ENCODE results near the gene MYH4.

Gene MYH4

DNA sequence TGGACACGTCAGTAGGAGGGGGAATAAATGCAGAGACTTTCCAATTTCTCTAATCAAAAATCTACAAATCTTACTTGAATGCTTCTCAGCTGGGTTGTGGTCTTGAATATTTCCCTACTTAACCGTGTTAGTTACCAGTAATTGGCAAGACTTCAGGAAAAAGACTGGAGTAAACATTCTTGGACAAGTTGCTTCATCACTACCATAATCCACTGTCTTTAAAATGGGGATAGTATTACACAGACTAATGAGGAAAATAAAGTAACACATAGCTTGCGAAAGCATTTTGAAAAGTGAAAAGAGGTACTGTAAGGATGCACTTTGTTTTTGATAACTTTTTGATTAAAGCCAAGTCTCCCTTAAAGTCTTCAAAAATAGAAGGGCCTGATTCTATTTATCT lies 30.6 kb upstream of the MYH4 start:
- Histone ChIP-seq H4K20me1 (ENCODE audit: control insufficient read depth, insufficient read depth, low read depth, low read length) (no peaks in the 10 kb centered on the region), H3K9me2 (replicated peaks; ENCODE audit: control insufficient read depth, low read length) (no peaks in the 10 kb centered on the region), H3K27ac (ENCODE audit: low read depth, low read length) (no peak overlapping the region), H3K4me2 (ENCODE audit: low read length) (no peak overlapping the region), H3K4me3 (ENCODE audit: low read length) (no peak overlapping the region), H3K4me1 (ENCODE audit: control insufficient read depth, low read length) (no peaks in the 10 kb centered on the region), H3K36me3 (ENCODE audit: control insufficient read depth, low read length) (no peaks in the 10 kb centered on the region), H3F3A (ENCODE audit: control insufficient read depth, insufficient read depth) (no peaks in the 10 kb centered on the region), H3K79me2 (ENCODE audit: control insufficient read depth, low read length) (no peaks in the 10 kb centered on the region), H3K9me3 (ENCODE audit: control insufficient read depth, insufficient read depth, low read length) (no peaks in the 10 kb centered on the region), H3K27me3 (ENCODE audit: control insufficient read depth, low read length) (no peaks in the 10 kb centered on the region)
- no peak for TF ChIP-seq EZH2phosphoT487 (IDR thresholded peaks at IDR 0.05; ENCODE audit: borderline replicate concordance, low read length)
- TF ChIP-seq, protein P1, sequence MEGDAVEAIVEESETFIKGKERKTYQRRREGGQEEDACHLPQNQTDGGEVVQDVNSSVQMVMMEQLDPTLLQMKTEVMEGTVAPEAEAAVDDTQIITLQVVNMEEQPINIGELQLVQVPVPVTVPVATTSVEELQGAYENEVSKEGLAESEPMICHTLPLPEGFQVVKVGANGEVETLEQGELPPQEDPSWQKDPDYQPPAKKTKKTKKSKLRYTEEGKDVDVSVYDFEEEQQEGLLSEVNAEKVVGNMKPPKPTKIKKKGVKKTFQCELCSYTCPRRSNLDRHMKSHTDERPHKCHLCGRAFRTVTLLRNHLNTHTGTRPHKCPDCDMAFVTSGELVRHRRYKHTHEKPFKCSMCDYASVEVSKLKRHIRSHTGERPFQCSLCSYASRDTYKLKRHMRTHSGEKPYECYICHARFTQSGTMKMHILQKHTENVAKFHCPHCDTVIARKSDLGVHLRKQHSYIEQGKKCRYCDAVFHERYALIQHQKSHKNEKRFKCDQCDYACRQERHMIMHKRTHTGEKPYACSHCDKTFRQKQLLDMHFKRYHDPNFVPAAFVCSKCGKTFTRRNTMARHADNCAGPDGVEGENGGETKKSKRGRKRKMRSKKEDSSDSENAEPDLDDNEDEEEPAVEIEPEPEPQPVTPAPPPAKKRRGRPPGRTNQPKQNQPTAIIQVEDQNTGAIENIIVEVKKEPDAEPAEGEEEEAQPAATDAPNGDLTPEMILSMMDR (IDR thresholded peaks at IDR 0.05; ENCODE audit: low read depth, low read length, poor library complexity, severe bottlenecking): no peak

DNA sequence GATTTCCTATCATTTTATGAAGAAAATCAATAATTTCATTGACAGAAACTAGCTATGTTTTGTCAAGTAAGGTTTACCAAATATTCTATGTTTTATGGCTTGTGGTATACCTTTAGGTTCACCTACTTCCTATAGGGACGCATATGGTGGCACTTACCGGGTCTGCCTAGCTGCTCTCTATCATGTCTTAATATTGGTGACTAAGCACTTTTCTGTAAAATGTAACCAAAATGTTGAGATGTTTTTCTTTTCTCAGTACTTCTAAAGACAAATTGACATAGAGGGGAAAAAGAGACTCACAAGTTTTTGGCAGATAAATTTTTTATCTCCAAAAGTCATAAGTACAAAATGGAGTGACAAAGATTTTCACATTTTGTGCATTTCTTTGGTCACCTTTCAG lies 22.6 kb upstream of the MYH4 start:
- no peak overlapping the region for H3K27ac ChIP-seq (ENCODE audit: low read depth, low read length)
- H3K36me3 ChIP-seq (ENCODE audit: control insufficient read depth, low read length): no peaks in the 10 kb centered on the region
- H3K4me1 ChIP-seq (ENCODE audit: control insufficient read depth, low read length): no peaks in the 10 kb centered on the region
- H3F3A ChIP-seq (ENCODE audit: control insufficient read depth, insufficient read depth): no peaks in the 10 kb centered on the region
- H3K4me3 ChIP-seq (ENCODE audit: low read length): no peak overlapping the region
- TF ChIP-seq EZH2phosphoT487 (IDR thresholded peaks at IDR 0.05; ENCODE audit: borderline replicate concordance, low read length): no peak
- TF ChIP-seq, protein P1 (IDR thresholded peaks at IDR 0.05; ENCODE audit: low read depth, low read length, poor library complexity, severe bottlenecking): no peak
- no peaks in the 10 kb centered on the region for H3K79me2 ChIP-seq (ENCODE audit: control insufficient read depth, low read length)
- no peaks in the 10 kb centered on the region for H3K9me3 ChIP-seq (ENCODE audit: control insufficient read depth, insufficient read depth, low read length)
- no peak overlapping the region for H3K4me2 ChIP-seq (ENCODE audit: low read length)
- H3K27me3 ChIP-seq (ENCODE audit: control insufficient read depth, low read length): no peaks in the 10 kb centered on the region
- no peaks in the 10 kb centered on the region for H3K9me2 ChIP-seq (replicated peaks; ENCODE audit: control insufficient read depth, low read length)
- H4K20me1 ChIP-seq (ENCODE audit: control insufficient read depth, insufficient read depth, low read depth, low read length): no peaks in the 10 kb centered on the region

- H3K9me3 ChIP-seq (ENCODE audit: control insufficient read depth, insufficient read depth, low read length): no peaks in the 10 kb centered on the region
- H3K4me3 ChIP-seq (ENCODE audit: low read length): no peak overlapping the region
- no peak overlapping the region for H3K4me2 ChIP-seq (ENCODE audit: low read length)
- no peaks in the 10 kb centered on the region for H3K9me2 ChIP-seq (replicated peaks; ENCODE audit: control insufficient read depth, low read length)
- no peaks in the 10 kb centered on the region for H4K20me1 ChIP-seq (ENCODE audit: control insufficient read depth, insufficient read depth, low read depth, low read length)
- no peaks in the 10 kb centered on the region for H3K4me1 ChIP-seq (ENCODE audit: control insufficient read depth, low read length)
- no peaks in the 10 kb centered on the region for H3K36me3 ChIP-seq (ENCODE audit: control insufficient read depth, low read length)
- no peak overlapping the region for H3K27ac ChIP-seq (ENCODE audit: low read depth, low read length)
- no peaks in the 10 kb centered on the region for H3F3A ChIP-seq (ENCODE audit: control insufficient read depth, insufficient read depth)
- no peak for TF ChIP-seq EZH2phosphoT487 (IDR thresholded peaks at IDR 0.05; ENCODE audit: borderline replicate concordance, low read length)
- TF ChIP-seq, protein P1 (IDR thresholded peaks at IDR 0.05; ENCODE audit: low read depth, low read length, poor library complexity, severe bottlenecking): no peak
- no peaks in the 10 kb centered on the region for H3K79me2 ChIP-seq (ENCODE audit: control insufficient read depth, low read length)
- H3K27me3 ChIP-seq (ENCODE audit: control insufficient read depth, low read length): no peaks in the 10 kb centered on the region
These were observed 12.9 kb upstream of the MYH4 start for GRCh38 chr17:10482252-10482651.

GRCh38 chr17:10477701-10478100 lies 8.3 kb upstream of the MYH4 start:
- Histone ChIP-seq H3K27ac (ENCODE audit: low read depth, low read length) (no peak overlapping the region), H3K9me3 (ENCODE audit: control insufficient read depth, insufficient read depth, low read length) (no peaks in the 10 kb centered on the region), H3F3A (ENCODE audit: control insufficient read depth, insufficient read depth) (no peaks in the 10 kb centered on the region), H3K79me2 (ENCODE audit: control insufficient read depth, low read length) (no peaks in the 10 kb centered on the region), H3K36me3 (ENCODE audit: control insufficient read depth, low read length) (no peaks in the 10 kb centered on the region), H3K4me1 (ENCODE audit: control insufficient read depth, low read length) (no peaks in the 10 kb centered on the region), H3K9me2 (replicated peaks; ENCODE audit: control insufficient read depth, low read length) (no peaks in the 10 kb centered on the region), H3K27me3 (ENCODE audit: control insufficient read depth, low read length) (no peaks in the 10 kb centered on the region), H3K4me2 (ENCODE audit: low read length) (no peak overlapping the region), H3K4me3 (ENCODE audit: low read length) (no peak overlapping the region), H4K20me1 (ENCODE audit: control insufficient read depth, insufficient read depth, low read depth, low read length) (no peaks in the 10 kb centered on the region)
- TF ChIP-seq, protein P1 (IDR thresholded peaks at IDR 0.05; ENCODE audit: low read depth, low read length, poor library complexity, severe bottlenecking): no peak
- TF ChIP-seq EZH2phosphoT487 (IDR thresholded peaks at IDR 0.05; ENCODE audit: borderline replicate concordance, low read length): no peak

All from DOHH2 (cell line).